Type B pancreatic cell (in vitro differentiated cells): ENCODE data around the gene FBXW5. TPM values are rescaled to one million over a fixed set of nuclear protein-coding genes. Genes with fewer than 3 reads are reported as not detected.

Experiments used
- DNase-seq: peaks from one replicate; pipeline ENCODE4 v3.0.0; 2021; ENCODE audit warnings: mixed read lengths; ENCODE audit not compliant: unreplicated experiment; ENCODE audit errors: extremely low spot score
- H3K27ac Mint-ChIP-seq: 2 replicates; pipeline ENCODE4 v1.8.0; 2021; ENCODE audit warnings: mild to moderate bottlenecking, mixed read lengths
- H3K27me3 Mint-ChIP-seq: 2 replicates; pipeline ENCODE4 v1.8.0; 2021; ENCODE audit warnings: mixed read lengths
- H3K36me3 Mint-ChIP-seq: 2 replicates; pipeline ENCODE4 v1.8.0; 2021; ENCODE audit warnings: mixed read lengths
- H3K4me1 Mint-ChIP-seq: one replicate; pipeline ENCODE4 v1.8.0; 2021; ENCODE audit warnings: mixed read lengths; ENCODE audit not compliant: unreplicated experiment
- H3K4me3 Mint-ChIP-seq: 2 replicates; pipeline ENCODE4 v1.8.0; 2021; ENCODE audit warnings: mild to moderate bottlenecking, mixed read lengths
- H3K9me3 Mint-ChIP-seq: 2 replicates; pipeline ENCODE4 v1.8.0; 2021; ENCODE audit warnings: mixed read lengths
- total RNA-seq: library from RNA; stranded (reverse); gene quantifications from 2 replicates; pipeline ENCODE4 v1.2.1, GENCODE V29; 2021; ENCODE audit warnings: low replicate concordance
- TF ChIP-seq, protein P1 (sequence below): fragments of 200-600 bp; sonication (generic); conservative IDR thresholded peaks from 2 replicates; pipeline ENCODE4 v1.5.0; 2021; ENCODE audit warnings: antibody characterized with exemption, mild to moderate bottlenecking

FBXW5 gene
- total RNA-seq, 1 donor from 2014 or later: 82.8 TPM

DNA sequence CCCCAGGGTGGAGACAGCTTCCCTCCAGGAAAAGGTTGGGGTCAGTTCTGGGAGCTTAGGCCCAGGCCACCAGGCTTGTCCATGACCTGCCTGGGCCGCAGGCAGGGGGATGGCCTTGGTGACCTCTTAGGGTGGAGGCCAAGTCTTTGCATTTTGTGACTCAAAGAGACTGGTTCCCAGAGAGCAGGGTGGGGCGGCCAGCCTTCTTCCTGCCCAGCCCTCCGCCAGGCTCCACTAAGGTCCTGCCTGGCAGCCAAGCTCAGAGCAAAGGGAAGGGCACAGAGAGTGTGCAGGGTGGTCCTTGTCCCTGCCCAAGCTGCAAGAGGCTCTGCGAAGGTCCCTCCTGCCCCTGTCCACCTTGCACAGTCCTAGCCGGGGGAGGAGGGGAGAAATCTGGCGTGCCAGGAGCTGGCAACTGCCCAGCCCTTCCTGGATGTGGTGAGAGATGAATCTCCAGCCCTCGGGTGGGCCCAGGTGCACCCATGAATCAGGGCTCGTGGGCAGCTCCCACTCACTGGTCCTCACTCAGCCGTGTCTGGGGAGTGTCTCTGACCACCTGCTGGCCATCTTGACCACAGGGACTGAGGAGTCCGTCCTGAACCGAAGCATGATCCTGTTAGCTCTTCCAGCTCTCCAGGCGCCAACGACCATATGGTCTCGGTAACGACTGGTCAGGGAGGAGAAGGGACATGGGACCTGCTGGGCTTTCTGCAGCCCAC, 30.4 kb upstream of the FBXW5 start:
- DNase-seq: no peak
- Mint-ChIP-seq H3K4me3 (no peak overlapping the region), H3K36me3 (no peaks in the 10 kb centered on the region), H3K4me1 (no peaks in the 10 kb centered on the region), H3K9me3 (no peaks in the 10 kb centered on the region), H3K27ac (no peak overlapping the region), H3K27me3 (no peaks in the 10 kb centered on the region)
- TF ChIP-seq, protein P1, sequence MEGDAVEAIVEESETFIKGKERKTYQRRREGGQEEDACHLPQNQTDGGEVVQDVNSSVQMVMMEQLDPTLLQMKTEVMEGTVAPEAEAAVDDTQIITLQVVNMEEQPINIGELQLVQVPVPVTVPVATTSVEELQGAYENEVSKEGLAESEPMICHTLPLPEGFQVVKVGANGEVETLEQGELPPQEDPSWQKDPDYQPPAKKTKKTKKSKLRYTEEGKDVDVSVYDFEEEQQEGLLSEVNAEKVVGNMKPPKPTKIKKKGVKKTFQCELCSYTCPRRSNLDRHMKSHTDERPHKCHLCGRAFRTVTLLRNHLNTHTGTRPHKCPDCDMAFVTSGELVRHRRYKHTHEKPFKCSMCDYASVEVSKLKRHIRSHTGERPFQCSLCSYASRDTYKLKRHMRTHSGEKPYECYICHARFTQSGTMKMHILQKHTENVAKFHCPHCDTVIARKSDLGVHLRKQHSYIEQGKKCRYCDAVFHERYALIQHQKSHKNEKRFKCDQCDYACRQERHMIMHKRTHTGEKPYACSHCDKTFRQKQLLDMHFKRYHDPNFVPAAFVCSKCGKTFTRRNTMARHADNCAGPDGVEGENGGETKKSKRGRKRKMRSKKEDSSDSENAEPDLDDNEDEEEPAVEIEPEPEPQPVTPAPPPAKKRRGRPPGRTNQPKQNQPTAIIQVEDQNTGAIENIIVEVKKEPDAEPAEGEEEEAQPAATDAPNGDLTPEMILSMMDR: no peak

DNA sequence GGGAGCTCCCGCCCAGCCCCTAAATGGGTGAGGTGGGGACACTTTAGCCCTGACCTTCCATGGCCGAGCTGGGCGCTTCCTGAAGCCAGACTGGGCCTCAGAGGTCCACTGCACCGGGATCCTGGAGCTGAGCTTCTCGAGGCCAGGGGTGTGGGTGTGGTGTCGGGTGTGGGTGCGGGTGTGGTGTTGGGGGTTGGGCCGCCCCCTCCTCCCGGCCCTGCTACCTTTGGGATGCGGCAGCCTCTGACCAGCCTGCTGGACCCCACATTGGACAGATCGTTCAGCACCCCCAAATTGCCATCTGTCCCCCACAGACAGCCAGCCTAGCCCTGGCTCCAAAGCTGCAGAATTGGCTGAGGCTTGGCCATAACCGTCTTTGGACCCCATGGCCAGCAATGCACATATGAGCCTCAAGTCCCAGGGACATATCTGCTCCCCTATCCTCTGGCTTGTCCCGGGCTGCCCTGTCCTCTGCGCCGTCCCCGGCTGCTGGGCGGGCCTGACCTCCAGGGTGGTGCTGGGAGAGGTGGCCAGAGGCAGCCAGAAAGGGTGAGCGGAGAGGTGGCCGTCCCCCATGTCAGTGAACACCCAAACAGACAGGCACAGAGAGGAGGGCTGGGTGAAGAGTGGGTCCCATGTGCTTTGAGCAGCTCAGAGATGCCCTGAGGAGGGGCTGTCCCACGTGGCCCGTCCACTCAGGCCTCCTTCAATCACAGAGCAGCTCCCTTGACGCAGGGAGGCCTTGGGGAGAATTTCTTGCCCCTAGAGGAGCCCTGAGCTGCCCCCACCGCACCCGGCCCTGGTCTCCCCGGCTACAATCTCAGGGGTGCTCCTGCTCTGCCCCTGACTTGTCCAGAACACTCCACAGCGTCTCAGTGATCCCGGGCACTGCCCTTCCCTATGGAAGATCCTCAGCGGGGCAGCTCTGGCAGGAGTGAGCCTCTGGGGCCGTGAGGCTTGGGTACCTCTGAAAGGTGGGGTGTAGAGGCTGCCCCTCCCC, 29.4 kb upstream of the FBXW5 start:
- Mint-ChIP-seq H3K4me1 (no peaks in the 10 kb centered on the region), H3K9me3 (no peaks in the 10 kb centered on the region), H3K27me3 (no peaks in the 10 kb centered on the region), H3K36me3 (no peaks in the 10 kb centered on the region), H3K4me3 (no peak overlapping the region), H3K27ac (no peak overlapping the region)
- TF ChIP-seq, protein P1: no peak
- no peak for DNase-seq

DNA sequence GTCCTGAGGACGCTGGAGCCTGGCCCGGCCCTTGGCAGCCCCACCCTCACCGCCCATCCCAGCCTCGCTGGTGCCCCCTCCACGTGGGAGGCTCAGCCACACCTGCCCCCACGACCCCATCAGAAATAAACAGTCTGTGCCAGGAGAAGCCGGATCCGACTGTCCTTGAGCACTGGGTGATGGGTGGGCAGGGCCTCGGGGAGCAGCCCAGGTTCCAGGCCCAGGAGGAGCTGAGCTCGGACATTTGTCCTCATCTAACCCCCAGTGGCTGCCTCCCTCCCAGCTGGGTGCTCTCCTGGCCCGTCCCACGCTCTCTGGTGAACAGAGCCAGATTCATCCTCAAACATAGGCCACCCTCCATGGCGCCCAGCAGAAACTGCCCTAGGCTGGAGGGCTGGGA, 28.2 kb upstream of the FBXW5 start:
- H3K36me3 Mint-ChIP-seq: no peaks in the 10 kb centered on the region
- H3K27me3 Mint-ChIP-seq: no peaks in the 10 kb centered on the region
- no peak overlapping the region for H3K4me3 Mint-ChIP-seq
- TF ChIP-seq, protein P1: no peak
- no peaks in the 10 kb centered on the region for H3K9me3 Mint-ChIP-seq
- DNase-seq: no peak
- no peaks in the 10 kb centered on the region for H3K4me1 Mint-ChIP-seq
- H3K27ac Mint-ChIP-seq: no peak overlapping the region

- H3K27me3 Mint-ChIP-seq: no peaks in the 10 kb centered on the region
- H3K4me3 Mint-ChIP-seq: no peak overlapping the region
- H3K36me3 Mint-ChIP-seq: no peaks in the 10 kb centered on the region
Observed at GRCh38 chr9:136972335-136972734, 27.8 kb upstream of the FBXW5 start.

DNA sequence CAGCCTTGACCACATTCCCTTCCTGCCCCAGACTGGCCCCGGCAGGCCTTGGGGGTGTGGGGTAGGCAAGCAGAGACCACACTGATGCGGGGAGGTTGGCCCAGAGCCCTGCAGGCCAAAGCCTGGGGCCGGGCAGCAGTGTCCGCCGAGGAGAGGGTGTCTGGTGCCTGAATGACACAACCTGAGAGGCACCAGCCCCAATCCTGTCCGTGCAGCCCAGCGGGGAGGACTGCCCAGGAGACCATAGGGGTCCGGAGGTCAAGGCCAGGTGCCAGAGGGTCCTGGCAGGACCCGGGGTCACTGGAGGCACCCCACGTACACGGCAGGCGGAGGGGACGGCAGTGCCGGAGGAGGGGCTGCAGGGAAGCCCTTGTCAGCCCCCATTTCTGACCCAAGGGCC, 27.2 kb upstream of the FBXW5 start:
- no peak for DNase-seq

More at GRCh38 chr9:136972335-136972734, 27.8 kb upstream of the FBXW5 start:
- DNase-seq: no peak
- Mint-ChIP-seq H3K27ac (no peak overlapping the region), H3K4me1 (no peaks in the 10 kb centered on the region), H3K9me3 (no peaks in the 10 kb centered on the region)
- TF ChIP-seq, protein P1: no peak

More for the DNA sequence above, 27.2 kb upstream of the FBXW5 start:
- Mint-ChIP-seq H3K36me3 (no peaks in the 10 kb centered on the region), H3K4me1 (no peaks in the 10 kb centered on the region), H3K4me3 (no peak overlapping the region), H3K27me3 (no peaks in the 10 kb centered on the region), H3K9me3 (no peaks in the 10 kb centered on the region), H3K27ac (no peak overlapping the region)
- TF ChIP-seq, protein P1: no peak
